DND-41 (cell line): Measurements from ENCODE around the gene TNF.

Source experiments
- EZH2 ChIP-seq: IDR thresholded peaks from 3 replicates; pipeline ENCODE4 v1.6.1; 2012; ENCODE audit warnings: borderline replicate concordance, low read depth, mild to moderate bottlenecking, moderate library complexity, low read length, inconsistent platforms; ENCODE audit not compliant: severe bottlenecking
- TF ChIP-seq, protein P1 (sequence below): IDR thresholded peaks from 2 replicates; pipeline ENCODE4 v1.5.1; 2012; ENCODE audit warnings: borderline replicate concordance, low read length, moderate library complexity, mild to moderate bottlenecking; ENCODE audit not compliant: poor library complexity, severe bottlenecking; ENCODE audit errors: extremely low read depth

DNA sequence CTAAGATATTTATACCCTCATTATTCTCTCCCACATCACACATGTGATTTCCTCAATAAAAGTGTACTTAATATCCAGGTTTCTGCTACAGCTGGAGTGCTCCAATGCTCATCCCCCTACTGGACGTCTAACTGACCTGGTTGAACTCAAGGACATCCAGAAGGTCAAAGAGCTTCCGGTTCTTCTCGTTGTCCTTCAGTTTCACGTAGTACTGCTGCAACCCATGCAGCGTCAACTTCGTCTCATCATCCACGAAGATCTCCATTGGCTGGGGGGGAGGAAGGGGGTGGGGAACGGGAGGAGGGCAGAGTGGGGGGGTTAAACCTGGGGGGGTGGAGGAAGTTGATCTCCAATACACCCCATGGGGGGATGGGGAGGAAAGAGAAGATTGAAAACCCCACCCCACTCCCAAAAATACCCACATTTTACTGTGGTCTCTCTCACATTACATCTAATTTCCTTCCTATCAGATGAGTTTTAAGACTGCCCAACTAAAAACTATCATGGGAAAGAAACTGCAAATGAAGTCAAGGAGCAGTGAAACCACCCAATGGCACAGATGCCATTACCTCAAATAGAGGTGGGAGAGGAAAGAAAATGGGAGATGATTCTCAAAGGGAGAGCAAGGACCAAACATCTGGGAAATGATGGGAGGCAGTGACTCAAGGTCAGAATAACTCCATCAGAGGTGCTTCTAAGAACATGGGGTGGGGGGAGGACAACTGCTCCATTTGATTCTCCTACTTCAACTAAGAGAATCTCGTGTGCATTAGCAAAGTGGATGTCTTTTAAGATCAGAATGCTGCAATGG lies 42.5 kb upstream of the TNF start:
- no peak for TF ChIP-seq EZH2
- TF ChIP-seq, protein P1, sequence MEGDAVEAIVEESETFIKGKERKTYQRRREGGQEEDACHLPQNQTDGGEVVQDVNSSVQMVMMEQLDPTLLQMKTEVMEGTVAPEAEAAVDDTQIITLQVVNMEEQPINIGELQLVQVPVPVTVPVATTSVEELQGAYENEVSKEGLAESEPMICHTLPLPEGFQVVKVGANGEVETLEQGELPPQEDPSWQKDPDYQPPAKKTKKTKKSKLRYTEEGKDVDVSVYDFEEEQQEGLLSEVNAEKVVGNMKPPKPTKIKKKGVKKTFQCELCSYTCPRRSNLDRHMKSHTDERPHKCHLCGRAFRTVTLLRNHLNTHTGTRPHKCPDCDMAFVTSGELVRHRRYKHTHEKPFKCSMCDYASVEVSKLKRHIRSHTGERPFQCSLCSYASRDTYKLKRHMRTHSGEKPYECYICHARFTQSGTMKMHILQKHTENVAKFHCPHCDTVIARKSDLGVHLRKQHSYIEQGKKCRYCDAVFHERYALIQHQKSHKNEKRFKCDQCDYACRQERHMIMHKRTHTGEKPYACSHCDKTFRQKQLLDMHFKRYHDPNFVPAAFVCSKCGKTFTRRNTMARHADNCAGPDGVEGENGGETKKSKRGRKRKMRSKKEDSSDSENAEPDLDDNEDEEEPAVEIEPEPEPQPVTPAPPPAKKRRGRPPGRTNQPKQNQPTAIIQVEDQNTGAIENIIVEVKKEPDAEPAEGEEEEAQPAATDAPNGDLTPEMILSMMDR = no peak
